Loucy (cell line): ENCODE results near the gene VCAM1.

Experiments
- CTCF ChIP-seq: fragments of 200-600 bp; sonication (generic); conservative IDR thresholded peaks from 2 replicates; pipeline ENCODE4 v1.5.1; 2014; ENCODE audit warnings: mild to moderate bottlenecking, antibody characterized with exemption, low read length
- EZH2phosphoT487 ChIP-seq: fragments of 200-600 bp; IDR thresholded peaks from 2 replicates; pipeline ENCODE4 v1.6.1; 2018; ENCODE audit warnings: antibody characterized with exemption, mild to moderate bottlenecking, moderate library complexity, borderline replicate concordance

GRCh38 chr1:100769906-100770646 is 50.5 kb downstream of the VCAM1 start:
- TF ChIP-seq CTCF (no peak), EZH2phosphoT487 (no peak)
